CD4-positive, alpha-beta T cell treated with Interleukin-2 at 100 ng/mL for 4 hours (primary cell): ENCODE measurements around the gene TXK.
"Not testable (repeated sequence)": the region's sequence is repeated elsewhere in the genome, so short reads cannot be mapped to it uniquely, and the experiment has no call there.

Experiments
- DNase-seq: peaks from one replicate; pipeline ENCODE4 v3.0.0-alpha.2; 2020; ENCODE audit warnings: low spot score

The TXK gene

DNA sequence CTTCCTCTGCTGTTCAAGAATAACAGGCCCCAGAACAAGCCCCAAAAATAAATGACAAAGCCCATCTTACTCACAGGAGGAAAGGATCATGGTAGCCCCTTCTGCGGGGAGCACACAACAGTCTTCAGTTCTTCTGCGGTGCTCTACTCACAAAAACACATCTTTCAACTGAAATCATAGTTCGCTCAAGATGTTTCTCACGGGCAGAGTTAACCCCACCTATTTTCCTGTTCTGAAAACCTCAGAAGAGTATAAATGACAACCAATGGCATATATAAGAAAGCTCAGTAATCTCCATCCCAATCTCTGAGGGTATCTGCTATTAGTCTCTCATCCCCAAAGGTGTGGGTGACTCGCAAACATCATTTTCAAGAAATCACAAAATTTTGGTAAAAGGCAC is at the start of gene TXK:
Gene TXK, minus strand, starts transcription at position 170 of the 400 bp plus-strand sequence. Its CDS starts 80 bp downstream, at position 90.
- DNase-seq: peak; percentile 70

DNA sequence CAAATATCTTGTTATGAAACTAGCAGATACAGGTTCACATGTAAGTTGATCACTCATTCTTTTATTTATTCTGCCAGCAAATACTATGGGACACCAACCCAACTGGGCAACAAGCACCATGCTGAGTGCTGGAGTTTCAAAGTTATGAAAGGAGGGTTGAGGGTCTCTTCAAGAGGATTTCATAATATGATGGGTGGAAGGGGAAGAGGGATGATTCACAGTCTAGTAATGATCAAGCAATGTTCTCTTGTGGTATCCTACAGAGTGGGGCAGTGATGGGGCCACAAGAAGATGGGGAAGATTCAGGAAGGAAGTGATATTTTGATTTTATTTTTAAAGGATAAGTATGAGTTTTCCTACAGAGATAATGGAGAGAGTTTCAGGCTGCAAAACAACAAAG is 46.2 kb upstream of the TXK start:
- DNase-seq: no peak

DNA sequence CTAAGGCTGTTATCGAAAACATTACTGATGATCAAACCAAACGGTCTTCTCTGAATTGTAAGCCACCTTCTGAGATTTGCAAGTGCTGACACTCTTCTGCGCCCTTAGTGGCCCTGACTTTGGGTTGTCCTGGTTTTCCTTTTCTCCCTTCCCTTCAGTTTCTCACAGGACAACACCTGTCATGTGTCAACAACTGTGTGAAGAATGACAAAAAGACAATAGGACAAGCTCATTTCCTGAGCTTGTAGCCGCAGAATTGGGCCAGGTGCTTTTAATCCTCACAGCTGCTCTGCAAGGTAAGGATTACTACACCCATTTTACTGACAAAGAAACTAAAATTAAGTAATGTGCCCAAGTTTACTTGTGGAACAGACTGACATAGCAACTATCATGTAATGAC is 44.9 kb upstream of the TXK start:
- no peak for DNase-seq

DNA sequence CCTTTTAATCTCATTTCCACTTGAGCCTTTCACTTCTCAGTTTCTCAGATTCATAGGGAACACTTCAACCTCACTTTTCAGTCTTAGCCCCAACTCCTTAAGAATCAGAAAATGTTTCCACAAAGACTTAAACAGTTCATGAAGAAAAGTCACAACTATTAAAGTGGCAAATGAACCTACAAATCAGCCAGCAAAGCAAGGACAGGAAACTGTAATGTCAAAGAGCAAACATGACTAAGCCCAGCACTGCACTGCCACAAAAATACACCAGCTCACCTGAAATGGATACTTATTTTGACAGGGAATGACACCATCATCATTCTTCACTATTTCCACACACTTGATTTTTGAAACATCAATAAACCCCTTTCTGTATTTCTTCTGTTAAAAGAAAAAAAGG is 41.8 kb upstream of the TXK start:
- DNase-seq: no peak

DNA sequence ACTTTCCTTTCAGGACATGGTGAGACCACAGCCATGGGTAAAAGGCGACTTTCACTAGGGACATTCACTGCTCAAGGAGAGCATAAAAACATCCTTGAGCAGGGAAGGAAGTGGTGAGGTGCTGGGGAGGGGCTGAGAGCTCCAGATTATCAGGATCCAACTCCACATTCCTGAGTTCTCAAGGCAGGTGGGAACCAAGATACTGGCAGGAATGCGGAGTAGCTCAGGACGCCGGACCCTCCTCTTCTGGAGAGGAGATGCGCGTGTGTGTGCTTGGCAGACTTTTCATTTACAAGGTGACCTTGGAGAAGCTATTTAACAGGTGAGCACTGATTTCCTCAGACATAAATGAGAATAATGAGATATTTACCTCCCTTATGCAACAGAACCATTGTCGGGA is 41.3 kb upstream of the TXK start:
- no peak for DNase-seq

DNA sequence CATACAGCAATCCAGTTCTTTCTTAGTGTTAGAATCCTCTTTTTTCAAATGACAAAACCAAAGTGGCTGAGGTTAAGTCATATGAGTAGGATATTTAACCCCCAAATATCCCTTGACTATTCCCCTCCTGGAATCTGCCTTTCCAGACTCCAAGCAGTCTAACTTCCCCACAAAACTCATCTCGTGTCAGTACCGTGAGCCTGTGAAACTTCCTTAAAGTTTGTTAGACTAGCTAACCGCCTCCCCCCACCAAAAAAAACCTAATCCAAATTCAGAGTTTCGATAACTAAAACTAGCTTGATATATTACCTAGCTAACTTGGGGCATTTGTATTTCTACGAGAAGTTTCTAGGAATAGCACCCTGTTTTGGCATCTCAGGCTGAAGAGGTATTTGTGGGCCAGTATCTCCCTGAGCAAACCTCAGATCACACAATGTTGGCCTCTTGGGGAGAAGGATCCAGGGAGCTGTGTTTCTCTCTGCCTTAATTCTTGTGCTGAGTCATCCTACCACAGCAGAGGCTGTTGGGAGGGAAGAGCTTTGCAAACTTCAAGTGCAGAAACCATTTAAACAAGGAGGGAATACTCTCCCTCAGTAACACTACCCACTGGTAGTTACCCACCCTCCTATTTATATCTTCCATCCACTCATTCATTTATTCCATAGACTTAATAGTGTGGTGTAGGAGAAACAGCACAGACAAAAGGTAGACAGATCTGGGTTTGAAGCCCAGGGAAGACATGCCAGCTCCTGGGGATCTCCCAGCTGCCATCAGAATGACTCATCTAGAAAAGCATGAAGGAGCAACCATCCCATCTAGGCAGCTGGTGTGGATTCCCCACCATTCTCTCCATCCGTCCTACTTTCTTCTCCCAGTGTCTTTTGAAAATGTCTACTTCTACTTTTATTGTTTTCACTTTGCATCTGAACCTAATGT is 39.3 kb upstream of the TXK start:
- no peak for DNase-seq

DNA sequence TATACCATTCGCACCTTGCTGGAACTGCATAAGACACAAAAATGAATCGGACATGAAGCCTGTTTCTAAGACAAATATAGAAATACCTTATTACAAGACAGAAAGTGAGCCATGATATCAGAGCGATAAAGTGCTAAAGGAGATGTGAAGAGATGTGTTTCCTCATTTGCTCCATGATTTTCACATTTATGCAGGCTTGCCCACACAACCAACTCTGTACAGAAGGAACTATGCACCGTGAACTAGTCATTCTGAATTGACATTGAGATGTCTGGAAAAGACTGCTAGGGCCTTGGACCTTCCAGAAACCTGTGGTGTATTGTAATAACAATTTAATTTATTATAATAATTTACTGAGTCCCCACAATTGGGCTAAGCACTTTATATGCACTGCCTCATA is 38.6 kb upstream of the TXK start:
- DNase-seq: no peak

DNA sequence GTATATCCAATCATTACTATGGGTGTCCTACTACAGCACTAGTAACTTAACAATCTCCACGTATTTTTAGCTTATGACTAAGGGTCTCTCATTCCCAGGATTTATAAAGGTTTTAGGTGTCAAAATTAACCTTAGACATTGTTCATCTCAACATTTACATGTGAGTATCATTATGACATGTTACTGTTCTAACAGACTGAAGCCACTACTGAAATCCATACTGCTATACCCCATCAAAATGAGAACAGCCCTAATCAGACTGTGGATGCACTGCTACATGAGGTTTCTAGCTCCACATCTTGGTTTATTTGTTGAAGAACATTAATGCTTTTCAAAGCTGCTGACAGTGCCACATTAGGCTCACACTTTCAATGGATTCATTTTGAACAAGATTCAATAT is 35.6 kb upstream of the TXK start:
- DNase-seq: no peak

DNA sequence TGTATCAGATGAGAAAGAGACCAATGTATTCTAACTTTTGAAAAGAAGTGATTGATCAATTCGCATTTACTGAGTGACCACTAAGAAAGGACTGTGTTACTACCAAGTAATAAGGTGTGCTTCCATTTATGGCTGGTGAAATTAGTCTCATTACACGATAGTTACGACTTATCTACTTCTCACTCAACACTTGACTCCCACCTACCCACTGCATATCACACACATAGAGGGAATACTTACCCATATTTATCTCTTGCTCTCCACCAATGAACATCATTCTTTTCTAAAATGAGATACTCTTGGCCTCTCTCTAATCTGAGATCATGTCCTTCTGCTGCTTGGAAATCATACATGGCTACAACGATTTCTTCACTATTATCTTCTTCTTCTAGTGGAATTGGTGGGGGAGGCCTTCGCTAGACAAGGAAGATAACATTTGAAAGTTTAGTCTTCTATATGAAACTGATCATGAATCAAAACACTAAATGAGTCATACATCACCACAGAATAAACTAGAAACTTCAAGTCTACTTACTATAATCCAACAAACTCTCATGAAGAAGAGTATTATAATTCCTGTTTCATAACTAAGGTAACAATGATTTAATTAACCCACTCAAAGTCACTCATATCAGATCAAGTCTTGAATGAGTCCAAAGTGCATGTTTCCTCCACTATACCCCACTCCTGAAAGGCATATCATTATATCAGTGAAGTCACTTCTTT is 33.7 kb upstream of the TXK start:
- no peak for DNase-seq

DNA sequence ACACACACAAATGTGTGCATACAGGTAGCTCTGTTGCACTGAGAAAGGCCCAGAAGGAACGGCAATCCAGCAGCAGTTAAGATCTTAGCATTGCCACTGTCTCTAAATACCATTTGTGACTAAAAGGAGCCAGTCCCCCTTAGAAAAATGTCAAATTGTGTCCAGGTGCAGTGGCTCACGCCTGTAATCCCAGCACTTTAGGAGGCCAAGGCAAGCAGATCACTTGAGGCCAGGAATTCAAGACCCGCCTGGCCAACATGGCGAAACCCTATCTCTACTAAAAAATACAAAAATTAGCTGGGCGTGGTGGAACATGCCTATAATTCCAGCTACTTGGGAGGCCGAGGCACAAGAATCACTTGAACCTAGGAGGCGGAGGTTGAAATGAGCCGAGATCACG is 30.5 kb upstream of the TXK start:
- not testable (repeated sequence) for DNase-seq

DNA sequence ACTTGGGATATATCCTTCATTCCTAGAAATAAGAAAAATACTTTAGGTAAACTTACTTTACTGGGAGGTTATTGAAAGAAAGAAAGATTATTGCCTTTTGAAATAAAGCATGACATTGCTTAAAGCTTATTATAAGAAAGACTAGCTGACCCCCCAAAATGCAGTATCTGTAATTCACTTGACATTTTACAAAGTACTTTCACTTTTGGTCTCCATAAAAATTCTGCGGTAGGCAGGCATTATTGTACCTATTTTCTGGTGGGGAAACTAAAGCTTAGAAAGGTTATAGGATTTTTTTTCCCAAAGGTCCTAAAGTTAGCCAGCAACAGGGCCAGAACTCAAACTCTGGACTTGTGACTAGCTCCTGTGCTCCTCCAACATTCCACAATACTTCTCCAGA is 29.7 kb upstream of the TXK start:
- no peak for DNase-seq

DNA sequence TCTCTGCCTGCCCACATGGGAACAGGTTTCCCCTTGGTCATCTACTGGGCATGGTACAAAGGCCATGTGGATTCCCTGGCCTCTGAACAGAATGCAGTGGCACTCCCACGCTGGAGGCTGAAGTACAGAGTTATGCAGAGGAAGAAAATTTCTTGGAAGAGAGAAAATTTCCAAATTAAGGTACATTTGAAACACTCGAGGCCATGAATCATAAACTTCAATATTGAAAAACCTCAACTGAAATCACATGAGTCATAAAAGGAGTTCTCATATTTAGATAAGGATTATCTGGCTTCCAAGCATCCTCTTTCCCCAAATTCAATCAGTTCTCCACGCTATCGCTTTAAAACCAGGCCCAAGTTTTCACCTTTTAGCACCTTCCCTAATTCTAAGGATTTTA is 28.1 kb upstream of the TXK start:
- no peak for DNase-seq

DNA sequence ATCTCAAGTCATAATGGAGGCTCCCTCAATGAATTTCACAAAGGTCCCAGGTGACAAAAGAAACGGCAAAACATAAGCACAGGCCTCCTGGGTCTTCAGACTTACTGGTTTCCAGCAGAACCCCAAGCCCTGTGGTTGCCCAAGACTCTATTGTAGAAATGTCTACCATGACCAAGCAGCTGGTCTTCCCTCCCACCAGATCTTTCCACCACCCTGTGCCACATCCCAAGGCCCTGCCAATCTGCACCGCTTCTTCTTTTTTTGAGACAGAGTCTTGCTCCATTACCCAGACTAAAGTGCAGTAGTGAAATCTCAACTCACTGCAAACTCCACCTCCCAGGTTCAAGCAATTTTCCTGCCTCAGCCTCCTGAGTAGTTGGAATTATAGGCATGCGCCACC is 23.2 kb upstream of the TXK start:
- DNase-seq: no peak

DNA sequence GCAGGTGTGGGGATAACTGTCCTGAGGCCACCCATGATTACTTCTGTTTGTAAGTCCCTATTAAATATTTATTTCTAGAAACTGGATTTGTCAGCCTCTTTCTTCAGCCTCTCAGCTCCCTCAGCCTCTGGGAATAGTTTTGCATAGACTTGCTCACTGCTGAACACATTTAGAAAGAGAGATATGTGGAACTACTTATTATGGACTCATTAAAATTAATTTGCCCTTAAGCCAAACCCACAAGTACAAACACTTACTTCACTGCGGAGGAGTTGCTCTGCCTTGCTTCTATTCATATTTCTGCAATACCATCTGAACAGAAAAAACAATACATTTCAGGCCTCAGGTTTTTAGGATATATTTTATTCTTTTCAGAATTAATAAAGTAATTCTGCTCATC is 22.4 kb upstream of the TXK start:
- no peak for DNase-seq

DNA sequence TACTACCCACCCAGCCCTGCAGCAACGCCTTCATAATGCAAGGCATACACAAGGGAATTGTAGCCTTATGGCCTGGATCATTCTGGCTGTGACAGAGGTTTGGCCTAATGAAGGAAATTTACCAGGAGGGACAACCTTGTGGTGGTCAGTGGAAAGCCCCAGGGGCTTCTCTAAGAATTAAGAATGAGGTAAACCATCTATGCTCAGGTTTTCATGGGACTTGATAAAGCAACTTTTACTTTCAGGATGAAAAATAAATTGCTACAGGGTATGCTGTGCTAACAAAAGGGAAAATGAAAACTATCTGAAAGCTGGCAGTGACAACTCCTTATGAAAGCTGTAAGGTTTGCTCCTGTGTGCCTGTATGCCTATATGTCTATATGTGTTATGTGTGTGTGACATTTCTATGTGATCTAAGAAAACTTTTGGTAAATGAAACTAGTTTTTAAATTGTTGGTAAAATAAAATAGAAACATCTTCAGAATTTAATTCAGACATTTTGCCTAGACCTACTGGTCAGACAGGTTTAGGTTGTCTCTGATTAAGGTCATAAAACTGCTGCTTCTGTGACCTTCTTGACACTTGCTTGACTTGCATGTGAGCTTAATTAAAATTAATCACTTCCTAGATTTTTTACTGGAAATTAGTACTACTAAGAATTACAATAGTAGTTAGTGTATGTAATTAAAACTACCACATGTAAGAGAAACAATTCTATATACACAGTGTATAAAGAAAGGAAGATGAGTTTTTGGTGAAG is 19.9 kb upstream of the TXK start:
- DNase-seq: no peak

DNA sequence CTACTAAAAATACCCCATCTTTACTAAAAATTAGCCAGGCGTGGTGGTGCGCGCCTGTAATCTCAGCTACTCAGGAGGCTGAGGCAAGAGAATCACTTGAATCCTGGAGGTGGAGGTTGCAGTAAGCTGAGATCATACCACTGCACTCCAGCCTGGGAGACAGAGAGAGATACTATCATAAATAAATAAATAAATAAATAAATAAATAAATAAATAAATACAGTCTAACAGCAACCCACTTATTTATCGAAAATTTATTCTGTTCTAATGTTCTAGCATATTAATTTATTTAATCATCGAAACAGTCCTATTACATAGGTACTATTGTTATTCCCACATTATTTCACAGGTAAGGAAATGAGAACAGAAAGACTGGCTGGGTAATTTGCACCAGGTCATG is 18.2 kb upstream of the TXK start:
- DNase-seq: no peak

DNA sequence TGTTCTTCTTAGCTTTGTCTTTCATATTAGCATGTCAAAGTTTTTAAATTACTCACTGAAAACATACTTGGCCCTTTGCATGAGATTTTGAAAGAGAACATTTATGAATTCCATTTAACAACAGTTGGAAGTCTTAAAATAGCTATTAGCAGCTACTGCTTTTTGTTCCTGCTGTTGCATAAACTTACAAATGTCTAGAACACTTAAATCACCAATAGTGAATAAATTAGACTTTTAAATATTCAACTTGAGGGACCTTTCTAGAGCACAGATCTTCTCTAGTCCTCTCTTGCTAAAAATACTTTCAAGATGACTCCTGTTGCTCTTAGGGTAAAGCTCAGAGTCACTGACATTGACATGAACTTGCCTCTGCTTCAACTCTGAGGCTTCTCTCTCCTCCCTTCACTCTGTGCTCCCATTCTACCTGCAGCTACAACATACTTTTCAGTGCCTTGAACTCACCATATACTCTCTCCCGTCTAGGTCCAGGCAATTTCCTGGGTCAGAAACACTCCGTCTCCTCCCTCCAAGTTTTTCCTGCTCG is 15.8 kb upstream of the TXK start:
- DNase-seq: no peak

DNA sequence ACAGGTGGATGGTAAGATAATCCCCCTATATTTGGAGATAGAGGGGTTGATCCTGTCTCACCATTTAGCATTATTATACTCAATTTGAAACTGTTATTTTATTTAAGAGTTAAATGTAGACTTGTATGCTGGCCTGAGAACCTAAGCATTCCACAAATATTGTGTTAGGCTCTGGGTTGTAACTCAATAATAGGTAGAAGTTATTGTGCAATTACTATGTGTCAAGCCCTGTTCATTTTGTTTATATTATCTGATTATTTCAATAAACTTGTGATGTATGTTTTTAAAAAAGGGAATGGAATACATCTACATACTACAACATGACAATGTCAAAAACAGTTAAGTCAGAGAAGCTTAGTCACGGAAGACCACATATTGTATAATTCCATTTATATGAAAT is 13.6 kb upstream of the TXK start:
- no peak for DNase-seq

DNA sequence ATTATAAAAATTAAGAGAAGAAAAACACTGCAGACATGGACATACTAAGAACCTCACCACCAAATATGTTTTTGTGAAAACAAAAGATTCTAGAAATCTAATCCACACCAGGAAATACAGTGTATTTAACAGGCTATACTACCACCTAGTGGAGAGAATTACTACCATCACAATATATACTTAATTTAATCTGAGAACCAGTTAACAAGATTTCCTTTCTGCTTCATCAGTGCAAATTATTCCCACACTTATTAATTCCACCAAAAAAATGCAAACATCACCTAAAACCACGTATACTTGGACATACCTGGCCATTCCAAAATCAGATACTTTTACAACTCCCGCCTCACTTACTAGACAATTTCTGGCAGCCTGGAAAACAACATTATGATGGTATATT is 7.0 kb upstream of the TXK start:
- peak; percentile 67 for DNase-seq

DNA sequence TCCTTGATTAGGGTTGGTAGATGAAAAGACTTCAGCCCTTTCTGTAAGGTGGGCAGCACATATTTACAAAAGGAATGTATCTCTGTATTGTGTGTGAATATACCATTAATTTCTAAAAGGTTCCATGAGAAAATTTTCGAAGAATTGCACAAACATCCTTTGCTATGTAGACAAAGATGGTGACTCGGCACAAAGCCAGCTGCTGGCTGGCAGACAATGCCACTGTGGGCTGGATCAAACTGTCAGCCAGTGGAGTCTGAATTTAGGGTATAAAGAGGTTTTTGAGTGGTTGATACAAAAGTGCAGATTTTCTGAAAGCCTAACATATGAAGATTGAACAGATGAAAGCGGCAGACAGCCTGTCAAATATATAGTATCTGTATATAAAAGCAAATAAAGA is 5.6 kb upstream of the TXK start:
- peak; percentile 46 for DNase-seq

DNA sequence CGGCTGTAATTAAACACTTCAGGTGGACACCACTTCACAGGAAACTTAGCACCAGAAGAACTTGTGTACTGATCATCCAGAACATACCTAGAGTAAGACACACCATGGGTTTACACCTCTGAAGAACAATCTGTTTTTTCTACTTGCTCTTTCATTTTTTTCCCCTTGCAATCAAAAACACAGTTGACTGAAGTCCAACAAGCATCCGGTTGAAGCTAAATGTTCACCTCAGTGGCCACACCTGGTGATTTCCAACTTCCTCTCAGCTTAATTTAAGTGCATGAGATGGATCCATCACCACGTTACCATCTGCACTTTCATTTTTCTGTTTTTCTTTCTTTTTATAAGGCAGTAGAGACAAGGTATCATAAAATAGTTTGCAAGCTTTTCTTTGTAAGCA is 4.9 kb upstream of the TXK start:
- peak; percentile 61 for DNase-seq

DNA sequence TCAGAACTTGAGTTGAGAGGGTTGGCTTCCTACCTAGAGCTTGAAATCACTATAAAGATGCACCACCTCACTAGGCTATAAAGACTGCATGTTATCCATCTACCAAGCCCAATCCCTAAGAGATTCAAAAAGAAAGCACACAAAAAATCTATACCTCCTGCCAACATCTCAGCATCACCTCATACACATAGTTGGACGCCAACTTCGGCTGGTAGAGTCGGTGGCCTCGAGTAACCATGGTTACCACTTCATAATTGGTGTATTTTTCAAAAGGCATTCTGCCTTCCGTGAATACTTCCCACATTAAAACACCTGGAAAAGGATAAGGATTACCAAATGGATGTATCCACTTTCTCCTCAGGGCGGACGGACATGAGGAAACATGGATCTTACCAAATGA is 4.5 kb upstream of the TXK start:
- DNase-seq: no peak

DNA sequence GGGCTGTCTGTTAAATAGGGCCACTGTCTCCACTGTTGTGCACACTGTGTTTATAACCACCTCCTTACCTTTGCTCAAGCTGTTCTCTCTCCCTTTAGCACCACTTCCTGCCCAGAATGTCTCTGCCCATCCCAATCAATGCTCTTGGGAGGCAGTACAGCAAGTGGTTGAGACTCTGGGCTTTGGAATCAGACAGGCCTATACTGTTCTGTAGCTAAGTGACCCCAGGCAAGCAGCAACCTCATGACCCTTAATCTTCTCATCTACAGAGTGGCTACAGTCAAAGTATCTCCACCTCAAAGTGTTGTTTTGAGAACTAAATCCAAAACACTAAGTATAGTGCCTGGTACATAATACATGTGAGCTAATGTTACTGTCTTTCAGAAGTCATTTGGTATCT is 3.8 kb upstream of the TXK start:
- DNase-seq: no peak
